ENCODE results near the gene CLDN16.

DNA sequence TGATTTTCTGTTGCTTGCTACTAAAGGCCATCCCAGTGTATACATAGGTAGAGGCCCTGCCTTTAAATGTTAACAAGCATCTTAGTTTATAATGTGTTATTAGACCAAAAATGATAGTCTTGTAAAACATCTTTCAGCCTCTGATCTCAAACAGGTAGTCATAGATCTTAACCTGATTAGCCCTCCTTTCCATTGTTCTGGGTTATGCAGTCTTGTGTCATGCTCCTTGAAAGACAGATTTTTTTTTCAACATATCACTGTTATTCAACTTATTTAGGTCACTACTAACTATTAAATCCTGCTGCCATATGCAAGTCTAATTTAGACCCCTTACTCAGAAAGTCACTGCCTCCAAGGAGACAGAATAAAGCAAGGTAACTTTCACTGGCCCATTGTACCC lies 19.1 kb upstream of the CLDN16 start:
- TF ChIP-seq NFYB (CRISPR knock-in tag; conservative IDR thresholded peaks at IDR 0.05; ENCODE audit: low read depth) (no peak), ZNF232 (CRISPR knock-in tag; IDR thresholded peaks at IDR 0.05) (no peak), SP1 (CRISPR knock-in tag; conservative IDR thresholded peaks at IDR 0.05) (no peak), RELA (CRISPR knock-in tag; IDR thresholded peaks at IDR 0.05; ENCODE audit: borderline replicate concordance) (no peak)
- TF ChIP-seq, protein P1, sequence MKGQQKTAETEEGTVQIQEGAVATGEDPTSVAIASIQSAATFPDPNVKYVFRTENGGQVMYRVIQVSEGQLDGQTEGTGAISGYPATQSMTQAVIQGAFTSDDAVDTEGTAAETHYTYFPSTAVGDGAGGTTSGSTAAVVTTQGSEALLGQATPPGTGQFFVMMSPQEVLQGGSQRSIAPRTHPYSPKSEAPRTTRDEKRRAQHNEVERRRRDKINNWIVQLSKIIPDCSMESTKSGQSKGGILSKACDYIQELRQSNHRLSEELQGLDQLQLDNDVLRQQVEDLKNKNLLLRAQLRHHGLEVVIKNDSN (CRISPR knock-in tag; IDR thresholded peaks at IDR 0.05), result no peak
- TF ChIP-seq, protein P2, sequence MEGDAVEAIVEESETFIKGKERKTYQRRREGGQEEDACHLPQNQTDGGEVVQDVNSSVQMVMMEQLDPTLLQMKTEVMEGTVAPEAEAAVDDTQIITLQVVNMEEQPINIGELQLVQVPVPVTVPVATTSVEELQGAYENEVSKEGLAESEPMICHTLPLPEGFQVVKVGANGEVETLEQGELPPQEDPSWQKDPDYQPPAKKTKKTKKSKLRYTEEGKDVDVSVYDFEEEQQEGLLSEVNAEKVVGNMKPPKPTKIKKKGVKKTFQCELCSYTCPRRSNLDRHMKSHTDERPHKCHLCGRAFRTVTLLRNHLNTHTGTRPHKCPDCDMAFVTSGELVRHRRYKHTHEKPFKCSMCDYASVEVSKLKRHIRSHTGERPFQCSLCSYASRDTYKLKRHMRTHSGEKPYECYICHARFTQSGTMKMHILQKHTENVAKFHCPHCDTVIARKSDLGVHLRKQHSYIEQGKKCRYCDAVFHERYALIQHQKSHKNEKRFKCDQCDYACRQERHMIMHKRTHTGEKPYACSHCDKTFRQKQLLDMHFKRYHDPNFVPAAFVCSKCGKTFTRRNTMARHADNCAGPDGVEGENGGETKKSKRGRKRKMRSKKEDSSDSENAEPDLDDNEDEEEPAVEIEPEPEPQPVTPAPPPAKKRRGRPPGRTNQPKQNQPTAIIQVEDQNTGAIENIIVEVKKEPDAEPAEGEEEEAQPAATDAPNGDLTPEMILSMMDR (IDR thresholded peaks at IDR 0.05), result no peak
- TF ChIP-seq, protein P3, sequence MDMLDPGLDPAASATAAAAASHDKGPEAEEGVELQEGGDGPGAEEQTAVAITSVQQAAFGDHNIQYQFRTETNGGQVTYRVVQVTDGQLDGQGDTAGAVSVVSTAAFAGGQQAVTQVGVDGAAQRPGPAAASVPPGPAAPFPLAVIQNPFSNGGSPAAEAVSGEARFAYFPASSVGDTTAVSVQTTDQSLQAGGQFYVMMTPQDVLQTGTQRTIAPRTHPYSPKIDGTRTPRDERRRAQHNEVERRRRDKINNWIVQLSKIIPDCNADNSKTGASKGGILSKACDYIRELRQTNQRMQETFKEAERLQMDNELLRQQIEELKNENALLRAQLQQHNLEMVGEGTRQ (CRISPR knock-in tag; IDR thresholded peaks at IDR 0.05), result no peak

Measured in WTC11 (cell line).